HG03575 (cell line): ENCODE data around the gene GRPEL1.

ENCODE experiments used
- ATAC-seq: cut with Tn5 transposase; IDR thresholded peaks from one replicate; pipeline ENCODE4 v1.9.1; 2021; ENCODE audit not compliant: unreplicated experiment, insufficient number of reproducible peaks, low FRiP score; ENCODE audit errors: extremely low read depth

The GRPEL1 gene

DNA sequence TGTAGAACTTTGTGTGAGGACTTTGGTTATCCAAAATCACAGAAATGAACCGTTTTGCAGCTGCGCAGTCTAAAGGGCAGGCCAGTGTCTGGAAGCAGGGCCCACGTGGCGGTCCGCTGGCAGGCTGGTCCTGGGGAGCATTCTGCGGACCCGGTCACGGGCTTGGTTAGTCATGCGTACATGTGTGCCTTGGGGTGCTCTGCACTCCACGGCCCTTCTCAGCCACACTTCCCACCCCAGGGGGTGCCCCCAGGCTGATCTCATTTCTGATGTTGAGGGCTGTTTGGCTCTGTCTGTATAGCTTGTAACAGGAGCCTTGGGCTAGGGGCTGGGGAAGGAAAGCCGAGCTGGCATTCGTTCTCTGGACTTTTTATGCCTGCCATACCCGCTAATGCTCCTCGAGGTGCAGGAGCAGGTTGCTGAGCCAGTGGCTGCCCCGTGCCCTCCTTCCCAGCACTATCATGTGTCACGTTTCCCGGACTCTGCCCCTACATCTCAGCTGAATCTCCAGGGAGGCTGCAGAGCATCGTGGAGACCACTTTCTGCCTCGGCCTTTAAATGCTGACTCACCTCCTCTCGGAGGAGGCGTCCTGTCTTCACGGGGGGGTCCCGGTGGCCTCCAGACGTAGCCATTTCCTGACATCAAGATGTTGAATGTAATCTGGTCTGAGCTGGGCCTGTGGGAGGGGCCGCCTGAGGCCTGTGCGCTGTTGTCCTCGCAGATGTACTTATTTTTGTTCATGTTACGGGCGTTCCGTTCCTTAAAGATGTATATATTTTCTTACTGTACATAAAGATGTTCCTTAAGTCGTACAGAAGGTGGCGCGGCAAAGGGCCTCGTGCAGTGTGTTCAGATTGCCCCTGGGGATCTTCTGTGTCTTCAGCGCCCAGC lies 36.1 kb downstream of the GRPEL1 start:
- no peak for ATAC-seq

DNA sequence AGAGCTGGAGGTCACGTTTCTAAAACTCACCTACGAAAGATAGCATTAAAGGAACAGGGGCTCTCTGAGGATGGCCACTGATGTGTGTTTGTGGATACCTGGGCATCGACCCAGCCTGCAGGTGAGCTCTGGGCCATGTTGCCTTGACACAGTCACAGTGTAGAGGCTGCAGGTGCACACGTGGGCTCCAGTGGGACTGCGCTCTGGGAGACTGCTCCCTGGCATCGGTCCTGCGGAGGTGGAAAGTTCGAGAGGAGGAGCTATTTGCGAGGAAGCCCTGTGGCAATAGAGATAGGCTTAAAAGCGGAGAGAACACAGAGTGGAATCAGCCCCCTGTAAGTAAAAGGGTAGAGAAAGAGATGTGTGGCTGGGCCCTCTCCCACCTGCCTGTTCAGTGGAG lies 37.0 kb downstream of the GRPEL1 start:
- no peak for ATAC-seq

GRCh38 chr4:7029921-7030320 lies 37.9 kb downstream of the GRPEL1 start:
- no peak for ATAC-seq

GRCh38 chr4:7029212-7029611 lies 38.7 kb downstream of the GRPEL1 start:
- no peak for ATAC-seq

DNA sequence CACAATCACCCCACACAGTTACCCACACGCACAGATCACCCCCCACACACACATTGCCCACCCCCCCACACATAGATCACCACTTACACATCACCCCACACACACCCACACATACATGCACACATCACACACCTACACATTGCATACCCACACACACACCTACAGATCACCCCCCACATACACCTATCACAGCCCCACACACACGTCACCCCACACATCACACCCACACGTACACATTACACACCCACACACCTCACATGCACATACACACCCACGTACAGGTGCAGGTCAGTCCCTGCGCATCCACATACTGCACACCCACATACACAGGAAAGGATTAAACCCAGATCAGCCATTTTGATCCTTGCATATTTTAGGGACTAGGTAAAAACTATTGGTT lies 40.0 kb downstream of the GRPEL1 start:
- ATAC-seq = no peak

- ATAC-seq = no peak
Observed at GRCh38 chr4:7027284-7027683, 40.6 kb downstream of the GRPEL1 start.

DNA sequence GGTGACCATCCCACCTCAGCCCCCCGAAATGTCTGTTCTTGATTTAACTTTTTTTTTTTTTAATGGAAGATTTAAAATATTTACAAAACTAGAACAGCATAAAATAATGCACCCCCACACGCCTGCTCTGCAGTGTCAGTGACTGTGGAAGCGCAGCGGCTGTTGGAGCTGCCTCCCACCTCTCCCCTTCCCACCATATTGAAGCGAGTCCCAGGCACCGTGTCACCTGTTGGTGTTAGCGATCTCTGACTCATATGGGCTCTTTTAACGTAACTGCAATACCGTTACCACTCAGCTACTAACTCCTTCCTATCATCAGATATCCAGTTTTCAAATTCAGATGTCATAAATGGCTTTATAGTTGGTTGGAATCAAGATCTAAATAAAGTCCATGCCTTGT lies 41.8 kb downstream of the GRPEL1 start:
- no peak for ATAC-seq

GRCh38 chr4:7025040-7025602 lies 42.7 kb downstream of the GRPEL1 start:
- ATAC-seq = no peak

DNA sequence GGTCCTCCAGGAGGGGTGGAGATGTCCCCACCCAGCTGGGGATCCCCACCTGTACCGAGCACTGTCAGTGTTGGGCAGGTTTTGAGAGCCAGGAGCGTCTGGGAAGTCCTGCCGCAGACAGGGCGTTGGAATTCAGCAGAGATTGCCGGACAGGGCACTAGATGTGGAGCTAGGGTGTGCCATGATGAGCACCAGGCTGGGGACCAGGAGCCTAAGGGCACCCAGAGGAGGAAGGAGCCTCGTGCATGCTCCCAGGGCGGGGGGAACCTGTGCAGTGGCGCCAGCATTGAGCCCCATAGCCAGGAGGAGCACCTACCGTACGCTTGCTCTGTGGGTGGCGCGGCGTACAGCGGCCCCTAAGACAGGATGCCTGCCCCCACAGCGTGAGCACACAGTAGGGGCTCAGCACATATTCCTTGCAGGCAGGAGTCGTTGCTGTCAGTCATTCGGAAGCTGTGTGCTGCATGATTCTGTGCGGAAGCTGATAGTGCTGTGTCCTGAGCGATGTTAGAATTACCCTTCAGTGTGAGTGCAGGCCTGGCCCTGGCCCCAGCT lies 43.5 kb downstream of the GRPEL1 start:
- ATAC-seq = no peak

DNA sequence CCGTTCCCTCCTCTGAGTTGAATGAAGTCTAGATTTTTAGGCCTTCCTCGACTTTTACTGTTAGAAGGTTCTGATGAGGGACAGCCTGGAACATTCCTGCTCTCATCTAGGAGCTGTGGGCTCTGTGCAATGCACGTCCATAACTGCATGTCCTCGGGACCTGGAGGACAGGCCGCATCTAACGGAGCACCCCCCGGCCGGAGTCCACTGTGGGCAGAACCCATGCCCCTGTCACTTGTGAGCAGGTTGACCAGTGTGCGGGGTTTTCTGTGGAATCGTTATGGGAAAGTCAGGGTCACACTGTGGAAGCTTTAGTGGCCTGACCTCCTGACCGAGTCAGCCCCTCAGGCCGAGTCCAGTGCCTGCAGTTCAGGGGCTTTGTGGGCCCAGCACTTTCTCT lies 44.0 kb downstream of the GRPEL1 start:
- ATAC-seq = no peak

GRCh38 chr4:7023486-7023885 lies 44.4 kb downstream of the GRPEL1 start:
- no peak for ATAC-seq

- no peak for ATAC-seq
Observed at GRCh38 chr4:7021930-7022664, 45.8 kb downstream of the GRPEL1 start.

DNA sequence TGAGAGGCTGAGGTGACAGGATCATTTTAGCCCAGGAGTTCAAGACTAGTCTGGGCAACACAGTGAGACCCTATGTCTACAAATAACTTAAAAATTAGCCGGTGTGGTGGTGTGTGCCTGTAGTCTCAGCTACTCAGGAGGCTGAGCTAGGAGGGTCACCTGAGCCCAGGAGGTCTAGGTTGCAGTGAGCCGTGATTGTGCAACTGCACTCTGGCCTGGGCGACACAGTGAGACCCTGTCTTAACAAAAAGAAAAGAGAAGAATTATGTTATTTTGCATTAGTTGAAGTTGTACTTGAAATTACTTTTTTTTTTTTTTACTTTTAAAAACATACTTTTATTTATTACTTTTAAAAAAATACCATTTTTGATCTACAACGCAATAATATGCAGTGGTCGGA lies 46.5 kb downstream of the GRPEL1 start:
- no peak for ATAC-seq

- ATAC-seq = no peak
Observed at GRCh38 chr4:7020856-7021255, 47.0 kb downstream of the GRPEL1 start.

DNA sequence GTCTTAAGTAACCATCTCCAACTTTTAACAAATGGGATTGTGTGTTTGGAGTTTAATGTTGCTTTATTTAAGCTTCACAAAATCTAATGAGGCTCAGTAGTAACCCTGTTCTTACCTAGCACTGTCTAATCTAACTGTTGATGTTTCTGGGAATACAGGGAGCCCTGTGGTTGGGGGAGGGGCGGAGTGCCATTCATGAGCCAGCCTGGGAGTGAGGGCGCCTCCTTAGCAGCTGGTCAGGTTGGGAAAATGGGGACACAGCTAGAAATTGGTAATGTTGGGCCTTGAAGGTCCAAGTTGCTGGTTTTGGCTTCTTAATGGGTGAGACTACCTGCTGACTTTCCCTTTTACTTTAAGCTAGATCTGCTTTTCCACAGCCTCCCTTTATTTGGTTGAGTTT lies 47.6 kb downstream of the GRPEL1 start:
- no peak for ATAC-seq

DNA sequence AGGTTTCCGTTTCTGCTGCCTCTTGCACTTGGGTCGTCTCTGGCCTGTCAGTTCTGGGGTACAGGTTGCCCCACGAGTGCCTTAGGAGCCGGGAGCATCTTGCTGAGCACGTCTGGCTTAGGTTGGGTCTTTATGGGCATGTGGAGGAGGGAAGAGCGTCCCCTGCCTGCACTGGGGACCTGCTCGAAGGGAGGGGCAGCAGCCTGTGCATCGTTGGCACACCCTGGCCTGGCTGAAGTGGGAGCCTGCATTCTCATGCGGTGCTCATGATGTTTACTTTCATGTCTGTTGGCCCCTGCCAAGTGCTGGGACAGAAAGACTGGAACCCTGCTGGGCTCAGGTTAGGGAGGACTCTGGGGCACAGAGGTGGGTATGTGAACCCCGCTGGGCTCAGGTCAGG lies 48.5 kb downstream of the GRPEL1 start:
- no peak for ATAC-seq

- no peak for ATAC-seq
Observed at GRCh38 chr4:7018281-7018680, 49.6 kb downstream of the GRPEL1 start.

DNA sequence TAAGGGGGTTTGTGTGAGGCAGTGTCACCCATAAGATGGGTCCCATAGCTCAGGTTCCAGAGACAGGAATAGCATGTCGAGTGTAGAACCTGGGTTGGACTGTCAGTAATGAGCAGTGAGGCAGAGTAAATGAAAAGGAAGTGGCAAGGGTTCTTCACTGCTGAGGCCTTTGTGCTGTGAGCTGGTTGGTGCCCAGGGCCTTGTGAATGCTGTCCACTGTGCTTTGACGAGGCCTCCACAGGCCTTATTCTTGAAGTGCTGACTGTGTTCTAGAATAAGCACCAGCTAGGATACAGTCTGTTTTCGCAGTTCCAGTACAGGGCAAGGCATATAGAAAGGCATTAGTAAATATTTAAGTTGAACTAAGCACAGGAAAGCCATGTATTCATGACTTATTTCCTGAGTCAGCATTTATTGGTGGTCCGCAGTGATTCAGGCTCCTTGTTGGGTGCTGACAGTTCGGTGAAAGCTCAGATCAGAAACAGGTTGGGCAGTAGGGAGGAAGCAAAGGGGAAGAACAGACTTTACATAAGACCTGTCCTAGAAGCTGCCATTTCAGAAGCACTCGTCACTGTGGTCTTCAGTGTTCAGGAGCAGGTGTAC lies 50.3 kb downstream of the GRPEL1 start:
- no peak for ATAC-seq

DNA sequence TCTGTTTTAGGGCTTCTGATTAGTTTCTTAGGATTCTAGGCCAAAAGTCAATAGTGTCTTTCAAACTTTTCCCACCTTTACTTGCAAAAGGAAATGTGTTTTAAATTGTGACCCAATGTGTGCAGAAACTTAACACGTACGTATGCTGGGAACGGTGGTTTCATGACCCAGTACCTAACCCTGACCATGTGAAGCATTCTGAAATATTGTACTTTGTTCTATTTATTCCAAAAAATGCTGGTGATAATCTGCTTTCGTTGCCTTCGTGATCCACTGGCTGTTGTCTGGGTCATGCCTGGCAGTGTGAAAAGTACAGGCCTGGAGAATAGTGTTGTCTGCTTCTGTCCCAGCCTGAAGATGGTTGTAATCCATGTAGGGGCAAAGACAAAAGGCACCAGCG lies 51.4 kb downstream of the GRPEL1 start:
- ATAC-seq = no peak
